GM18873 (cell line): ENCODE measurements around the gene SPON2.

Source experiments
- ATAC-seq: cut with Tn5 transposase; IDR thresholded peaks from one replicate; pipeline ENCODE4 v1.9.1; 2021; ENCODE audit warnings: mild to moderate bottlenecking, moderate library complexity, moderate number of reproducible peaks; ENCODE audit not compliant: unreplicated experiment, low FRiP score

Gene SPON2

DNA sequence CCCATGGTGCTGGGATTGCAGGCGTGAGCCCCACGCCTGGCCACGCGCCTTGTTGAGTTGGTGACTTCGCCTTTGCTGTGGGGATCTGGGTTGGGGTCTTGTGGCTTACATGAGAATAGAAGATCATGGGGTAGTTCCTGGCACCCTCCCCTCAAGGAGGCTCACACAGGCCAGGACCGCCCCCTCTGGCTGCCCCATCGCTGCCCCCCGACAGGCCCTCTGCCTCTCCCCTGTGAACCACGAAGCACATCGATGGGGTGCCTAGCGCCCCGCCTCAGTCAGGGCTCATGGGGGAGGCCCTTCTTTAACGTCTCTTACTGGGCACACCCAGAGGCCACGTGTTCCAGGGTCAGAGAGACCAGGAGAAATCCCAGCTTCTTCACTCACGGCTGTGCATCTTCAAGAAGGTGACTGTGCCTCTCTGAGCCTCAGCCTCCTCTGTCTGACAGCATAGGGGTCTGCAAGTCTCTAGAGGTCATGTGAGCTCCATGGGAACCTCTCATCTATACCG lies 23.6 kb upstream of the SPON2 start:
- ATAC-seq, result no peak

DNA sequence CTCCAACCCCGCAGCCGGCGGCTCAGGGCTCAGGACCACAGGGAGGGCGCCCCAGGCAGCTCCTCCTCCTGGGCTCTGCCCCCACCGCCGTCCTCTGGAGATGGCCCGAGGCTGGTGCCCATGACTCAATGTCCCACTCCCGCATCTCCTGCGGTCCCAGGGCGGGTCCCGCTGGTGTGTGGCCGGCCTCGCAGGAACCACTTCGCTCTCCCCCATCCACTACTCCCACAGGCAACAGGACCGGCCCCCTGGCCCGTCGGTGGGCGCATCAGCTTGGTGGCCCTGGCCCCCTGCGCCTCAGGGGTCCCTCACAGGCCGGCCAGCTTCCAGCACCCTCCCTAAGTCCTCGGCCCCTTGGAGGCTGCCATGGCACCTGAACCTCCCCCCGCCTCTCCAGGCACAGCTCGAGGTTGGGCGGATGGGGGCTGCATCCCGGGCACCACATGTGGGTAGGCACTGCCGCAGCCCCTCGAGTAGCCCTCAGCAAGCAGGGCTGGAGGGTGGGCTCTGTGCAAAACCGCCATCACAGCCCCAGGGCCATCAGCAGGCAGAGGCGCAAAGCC lies 22.8 kb upstream of the SPON2 start:
- no peak for ATAC-seq

DNA sequence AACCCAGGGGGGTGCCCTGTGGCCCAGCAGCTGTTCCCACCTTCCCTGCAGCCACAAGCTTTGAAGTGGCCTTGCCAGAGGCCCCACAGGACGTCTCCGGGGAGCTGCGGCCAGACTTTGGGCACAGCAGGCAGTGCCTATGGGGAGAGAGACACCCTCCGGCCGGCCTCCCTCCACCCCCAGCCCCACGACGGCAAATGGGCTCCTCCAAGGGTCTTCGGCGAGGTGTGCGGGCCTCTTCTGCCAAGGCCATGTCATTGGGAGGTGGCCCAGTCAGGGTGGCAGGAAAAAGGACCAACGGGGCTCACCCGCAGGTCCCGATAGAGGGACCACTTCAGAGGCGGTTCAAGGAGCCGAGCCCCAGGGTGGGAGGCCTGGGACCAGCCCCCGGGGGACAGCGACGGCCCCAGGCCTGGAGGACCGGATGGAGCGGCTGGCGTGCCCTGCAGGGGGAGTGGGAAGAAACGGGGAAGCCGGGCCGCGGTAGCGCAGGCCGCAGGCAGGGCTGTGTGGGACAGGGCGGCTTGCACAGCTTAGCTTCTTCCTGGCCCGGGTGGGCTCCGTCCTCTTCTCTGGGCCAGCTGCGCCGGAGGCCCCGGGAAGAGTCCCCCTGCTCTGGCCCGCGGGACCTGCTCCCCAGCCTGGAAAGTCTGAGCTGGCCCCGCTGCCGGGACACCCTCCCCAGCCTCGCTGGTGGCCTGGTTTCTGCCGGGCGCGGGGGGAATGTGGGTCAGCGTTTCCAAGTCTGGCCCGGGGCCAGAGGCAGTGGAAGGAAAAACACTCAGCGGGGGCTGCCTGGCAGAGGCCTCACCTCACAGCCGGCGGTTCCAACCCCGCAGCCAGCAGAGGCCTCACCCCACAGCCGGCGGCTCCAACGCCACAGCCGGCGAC lies 21.9 kb upstream of the SPON2 start:
- no peak for ATAC-seq

DNA sequence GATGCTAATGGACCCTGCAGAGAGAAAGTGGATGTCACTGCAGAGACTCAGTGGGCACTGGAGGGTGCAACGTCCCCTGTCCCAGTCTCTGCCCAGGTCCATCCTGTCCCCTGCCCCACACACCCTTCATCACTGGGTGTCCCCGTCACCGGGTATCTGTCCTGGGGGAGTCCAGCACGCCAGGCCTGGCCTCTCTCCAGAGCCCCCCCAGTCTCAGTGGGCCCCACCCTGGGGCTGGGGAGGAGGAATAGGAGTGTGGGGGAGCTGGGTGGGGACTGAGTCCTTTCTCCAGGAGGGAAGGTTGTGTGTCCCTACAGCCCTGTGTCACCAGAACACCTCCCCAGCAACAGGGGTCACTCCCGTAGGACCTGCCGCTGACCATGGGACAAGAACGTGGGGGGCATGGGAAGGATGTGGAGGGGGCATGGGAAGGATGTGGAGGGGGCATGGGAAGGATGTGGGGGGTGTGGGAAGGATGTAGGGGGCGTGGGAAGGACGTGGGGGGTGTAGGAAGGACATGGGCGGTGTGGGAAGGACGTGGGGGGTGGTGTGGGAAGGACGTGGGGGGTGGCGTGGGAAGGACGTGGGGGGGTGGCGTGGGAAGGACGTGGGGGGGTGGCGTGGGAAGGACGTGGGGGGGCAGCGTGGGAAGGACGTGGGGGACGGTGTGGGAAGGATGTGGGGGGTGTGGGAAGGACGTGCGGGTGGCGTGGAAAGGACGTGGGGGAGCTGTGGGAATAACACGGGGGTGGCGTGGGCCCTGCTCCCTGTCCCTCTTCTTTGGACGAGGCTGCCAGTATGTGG lies 21.0 kb upstream of the SPON2 start:
- ATAC-seq, result no peak

DNA sequence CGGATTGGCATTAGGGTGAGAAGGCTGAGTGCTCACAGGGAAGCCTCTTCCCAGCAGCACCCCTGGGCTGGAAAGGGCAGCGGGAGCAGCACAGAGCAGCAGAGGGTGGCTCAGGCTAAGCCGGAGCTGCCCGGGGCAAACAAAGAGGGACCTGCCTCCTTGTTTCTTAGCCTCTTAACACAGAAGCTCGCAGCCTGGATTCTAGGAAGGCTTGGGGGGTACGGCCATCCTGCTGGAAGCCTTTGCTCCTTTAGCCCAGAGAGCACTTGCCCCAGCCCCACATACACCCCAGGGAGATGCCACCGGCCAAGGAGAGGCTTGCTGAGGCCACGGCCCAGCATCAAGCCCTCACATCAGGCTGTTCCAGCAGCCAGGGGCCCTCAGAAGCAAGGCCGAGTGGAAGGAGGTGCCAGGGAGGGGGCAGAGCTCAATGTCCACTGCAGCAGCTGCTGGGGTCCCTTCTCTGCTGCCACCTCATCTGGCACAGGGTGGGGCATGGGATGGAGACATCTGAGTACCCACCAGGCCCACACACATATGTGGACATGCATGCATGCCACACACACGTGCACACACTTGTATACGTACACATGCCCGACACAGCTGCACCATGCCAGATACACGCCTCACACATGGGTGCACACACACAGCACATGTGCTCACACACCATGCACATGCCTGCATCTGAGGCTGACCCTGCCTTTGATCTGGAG lies 20.3 kb upstream of the SPON2 start:
- ATAC-seq, result no peak

DNA sequence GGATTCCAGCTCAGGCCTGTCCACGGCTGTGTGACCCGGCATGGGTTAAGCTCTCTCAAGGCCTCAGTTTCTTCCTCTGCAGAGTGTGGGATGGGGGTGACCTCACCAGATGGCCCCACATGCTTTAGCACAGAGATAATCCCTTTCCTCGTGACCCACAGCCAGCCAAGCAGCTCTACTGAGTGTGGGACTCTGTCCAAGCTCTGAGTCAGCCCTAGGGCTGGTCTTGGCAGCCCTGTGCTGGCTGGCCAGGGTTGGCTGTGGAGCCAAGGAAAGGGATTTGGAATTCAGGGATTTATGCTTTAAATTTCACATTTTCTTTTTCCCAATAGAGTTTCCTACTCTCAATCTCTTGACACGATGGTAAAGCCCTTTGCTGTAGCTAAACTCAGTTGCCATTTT lies 19.7 kb upstream of the SPON2 start:
- no peak for ATAC-seq

DNA sequence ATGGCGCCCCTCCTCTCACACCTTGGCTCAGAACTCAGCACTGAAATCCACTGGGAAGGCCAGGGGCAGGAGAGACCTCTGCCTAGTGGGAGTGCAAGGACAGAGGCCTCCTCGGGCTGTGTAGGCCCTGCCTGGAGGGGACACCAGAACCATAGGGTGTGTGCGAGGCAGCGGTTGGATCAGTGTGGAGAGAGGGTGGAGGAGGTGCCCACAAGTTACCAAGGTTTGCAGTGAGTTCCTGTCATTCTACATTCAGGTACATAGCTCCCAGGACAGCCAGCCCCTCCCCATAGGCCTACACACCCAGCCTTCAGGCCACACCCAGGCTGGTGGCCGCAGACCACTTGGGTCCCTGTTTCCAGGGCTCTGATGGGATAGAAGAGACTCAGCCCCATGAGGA lies 19.2 kb upstream of the SPON2 start:
- no peak for ATAC-seq

DNA sequence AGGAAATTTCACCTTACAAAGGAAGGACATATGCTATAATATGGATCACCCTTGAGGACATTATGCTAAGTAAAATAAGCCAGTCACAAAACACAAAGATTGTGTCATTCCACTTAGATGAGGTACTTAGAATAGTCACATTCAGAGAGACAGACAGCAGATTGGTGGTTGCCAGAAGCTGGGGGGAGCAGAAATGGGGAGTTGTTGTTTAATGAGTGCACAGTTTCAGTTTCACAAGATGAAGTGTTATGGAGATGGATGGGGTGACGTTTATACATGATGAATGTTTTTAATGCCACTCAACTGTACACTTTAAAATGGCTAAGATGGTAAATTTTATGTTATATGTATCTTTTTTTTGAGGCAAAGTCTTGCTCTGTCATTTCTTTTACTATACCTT lies 14.8 kb upstream of the SPON2 start:
- ATAC-seq, result no peak

DNA sequence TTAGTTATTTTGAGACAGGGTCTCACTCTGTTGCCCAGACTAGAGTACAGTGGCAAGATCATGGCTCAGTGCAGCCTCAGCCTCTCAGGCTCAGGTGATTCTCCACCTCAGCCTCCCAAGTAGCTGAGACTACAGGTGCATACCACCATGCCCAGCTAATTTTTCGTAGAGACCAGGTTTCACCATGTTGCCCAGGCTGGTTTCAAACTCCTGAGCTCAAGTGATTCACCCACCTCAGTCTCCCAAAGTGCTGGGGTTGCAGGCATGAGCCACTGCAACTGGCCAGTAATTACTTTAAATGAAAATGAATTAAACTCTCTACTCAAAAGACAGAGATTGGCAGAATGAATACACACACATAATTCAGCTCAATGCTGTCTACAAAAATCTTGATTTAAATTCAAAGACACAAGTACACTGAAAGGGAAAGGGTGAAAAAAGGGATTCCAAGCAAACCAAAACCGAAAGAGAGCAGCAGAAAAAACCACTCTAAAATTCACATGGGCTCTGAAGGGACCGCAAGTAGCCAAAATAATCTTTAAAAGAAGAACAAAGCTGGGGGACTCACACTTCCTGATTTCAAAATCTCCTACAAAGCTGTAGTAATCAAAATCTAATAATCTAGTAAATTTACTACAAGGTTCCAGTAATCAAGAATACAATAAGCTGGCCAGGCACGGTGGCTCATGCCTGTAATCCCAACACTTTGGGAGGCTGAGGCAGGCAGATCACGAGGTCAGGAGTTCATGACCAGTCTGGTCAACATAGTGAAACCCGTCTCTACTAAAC lies 11.8 kb upstream of the SPON2 start:
- ATAC-seq, result no peak

DNA sequence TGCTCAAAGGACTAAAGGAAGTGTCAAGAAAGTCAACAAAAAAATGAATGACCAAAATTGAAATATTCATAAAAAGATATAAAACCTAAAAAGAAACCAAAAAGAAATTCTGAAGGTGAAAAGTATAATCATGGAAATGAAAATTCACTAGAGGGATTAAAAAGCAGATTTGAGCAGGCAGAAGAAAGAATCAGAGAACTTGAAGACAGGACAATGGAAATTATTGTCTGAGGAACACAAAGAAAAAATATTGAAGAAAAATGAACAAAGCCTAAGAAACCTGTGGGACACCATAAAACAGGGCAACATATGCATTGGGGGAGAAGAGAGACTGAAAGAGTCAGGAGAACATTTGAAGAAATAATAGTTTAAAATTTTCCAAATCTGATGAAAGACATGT lies 9.9 kb upstream of the SPON2 start:
- ATAC-seq, result no peak

DNA sequence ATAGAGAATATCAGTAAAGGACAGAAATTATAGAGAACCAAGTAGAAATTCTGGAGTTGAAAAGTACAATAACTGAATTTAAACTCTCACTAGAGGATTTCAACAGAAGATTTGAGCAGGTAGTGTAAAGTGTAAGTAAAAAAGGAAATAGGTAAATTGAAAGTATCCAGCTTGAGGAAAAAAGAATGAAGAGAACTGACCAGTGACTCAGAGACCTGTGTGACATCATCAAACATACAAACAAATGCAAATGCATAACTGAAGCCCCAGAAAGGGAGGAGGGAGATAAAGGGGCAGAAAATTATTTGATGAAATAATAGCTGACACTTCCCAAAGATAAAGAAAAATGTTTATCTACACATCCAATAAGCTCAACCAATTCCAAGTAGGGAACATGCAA lies 8.3 kb upstream of the SPON2 start:
- no peak for ATAC-seq

DNA sequence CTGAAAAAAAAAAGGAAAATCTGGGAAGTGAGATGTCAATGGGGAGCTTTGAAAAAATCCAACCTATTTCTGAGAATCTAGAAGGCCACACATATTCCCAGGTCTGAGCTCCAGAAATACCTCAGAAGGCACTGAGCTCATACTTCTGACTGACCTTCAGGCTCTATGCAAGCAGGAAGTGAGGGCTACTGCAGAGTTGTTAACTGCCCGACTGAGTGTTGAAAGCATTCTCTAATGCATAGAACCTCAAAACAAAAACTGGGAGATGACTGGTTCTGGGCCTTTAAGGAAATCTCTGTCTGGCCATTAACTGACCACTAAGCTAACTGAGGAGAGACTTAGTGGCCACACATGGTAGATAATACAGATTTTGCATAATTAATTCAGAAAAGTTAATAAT lies 7.6 kb upstream of the SPON2 start:
- ATAC-seq, result no peak

DNA sequence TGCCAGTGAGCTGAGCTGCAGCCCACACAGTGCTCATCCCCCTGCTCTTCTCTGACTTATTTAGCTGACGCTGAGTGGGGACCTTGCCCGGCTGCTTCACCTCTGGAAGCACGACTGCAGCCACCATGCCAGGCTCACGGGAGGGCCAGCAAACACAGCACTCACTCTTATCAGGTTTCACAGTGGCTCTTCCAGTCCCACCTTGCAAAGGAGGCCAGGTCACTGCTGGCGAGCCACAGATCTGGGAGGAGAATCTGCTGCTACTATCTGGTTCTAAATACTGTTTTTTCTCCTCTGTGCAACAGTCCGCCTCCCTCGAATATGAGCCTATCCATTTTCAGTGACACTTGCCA lies 6.7 kb upstream of the SPON2 start:
- ATAC-seq, result no peak

DNA sequence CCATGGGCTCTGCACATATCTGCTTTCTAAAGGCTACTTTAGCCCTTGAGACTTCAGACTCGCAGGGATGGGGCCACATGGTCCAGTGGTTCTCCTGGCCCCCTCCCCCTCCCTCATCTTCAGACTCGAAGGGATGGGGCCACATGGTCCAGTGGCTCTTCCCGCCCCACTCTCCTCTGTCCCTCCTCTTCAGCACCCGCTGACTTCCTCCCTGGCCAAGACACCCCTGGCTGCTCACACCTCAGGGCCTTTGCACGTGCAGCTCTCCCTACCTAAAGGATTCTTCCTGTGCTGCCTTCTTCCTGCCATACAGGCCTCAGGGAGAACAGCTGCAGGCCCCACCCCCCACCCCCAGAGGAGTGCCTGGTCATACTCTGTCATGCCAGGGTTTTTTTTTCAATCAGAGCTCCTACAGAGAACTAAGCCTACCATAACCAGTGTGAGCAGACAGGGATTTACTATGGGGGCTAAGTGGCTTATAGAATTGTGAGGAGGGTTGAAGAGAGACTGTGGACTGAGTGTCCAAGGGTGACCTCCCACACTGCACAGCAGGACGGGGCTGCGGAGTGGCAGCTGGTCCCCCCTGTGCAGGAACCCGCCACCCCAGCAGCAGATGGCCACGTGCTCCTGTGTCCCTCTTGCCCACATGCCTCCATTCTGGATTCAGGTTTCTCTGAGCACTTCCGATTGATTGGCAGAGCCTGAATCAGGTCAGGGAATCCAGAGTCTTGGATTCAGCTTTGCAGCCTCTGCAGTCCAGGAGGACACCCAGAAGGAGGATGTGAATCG lies 6.1 kb upstream of the SPON2 start:
- ATAC-seq, result no peak

DNA sequence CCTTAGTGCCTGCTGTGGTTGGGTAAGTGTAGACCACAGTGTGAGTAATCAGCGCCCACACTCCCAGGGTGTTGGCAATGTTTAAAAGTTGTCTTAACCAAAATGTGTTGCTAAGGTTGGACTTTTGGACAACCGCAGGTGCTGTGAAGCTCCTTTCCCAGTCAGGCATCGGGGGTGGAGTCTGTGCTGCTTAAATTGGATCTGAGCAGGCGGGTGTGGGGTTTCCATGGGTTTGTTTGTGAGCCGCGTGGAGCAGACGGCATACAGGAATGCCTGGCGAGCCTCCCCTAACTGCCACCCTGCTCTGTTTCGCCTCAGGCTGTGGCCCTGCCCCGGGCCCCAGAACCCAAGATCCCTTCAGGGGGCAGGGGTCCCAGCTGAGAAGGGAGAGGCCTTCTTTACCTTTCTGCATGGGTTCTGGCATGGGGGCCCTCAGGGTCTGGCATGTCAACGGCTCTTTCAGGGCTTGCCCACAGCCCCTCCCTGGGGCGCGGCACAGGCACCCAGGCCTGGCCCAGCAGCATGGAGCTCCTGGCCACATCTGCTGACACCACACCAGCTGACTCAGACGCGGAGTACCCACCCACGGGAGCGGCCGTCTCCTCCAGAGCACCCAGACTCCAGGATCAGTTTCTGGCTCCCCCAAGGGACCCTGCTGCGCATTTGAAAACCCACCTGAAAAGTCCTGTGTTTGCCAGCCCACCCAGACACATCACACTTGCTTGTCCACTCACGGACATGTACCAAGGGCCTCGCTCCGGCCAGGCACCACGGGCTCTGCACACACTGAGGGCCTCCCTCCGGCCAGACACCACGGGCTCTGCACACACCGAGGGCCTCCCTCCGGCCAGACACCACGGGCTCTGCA lies 5.1 kb upstream of the SPON2 start:
- ATAC-seq, result no peak

DNA sequence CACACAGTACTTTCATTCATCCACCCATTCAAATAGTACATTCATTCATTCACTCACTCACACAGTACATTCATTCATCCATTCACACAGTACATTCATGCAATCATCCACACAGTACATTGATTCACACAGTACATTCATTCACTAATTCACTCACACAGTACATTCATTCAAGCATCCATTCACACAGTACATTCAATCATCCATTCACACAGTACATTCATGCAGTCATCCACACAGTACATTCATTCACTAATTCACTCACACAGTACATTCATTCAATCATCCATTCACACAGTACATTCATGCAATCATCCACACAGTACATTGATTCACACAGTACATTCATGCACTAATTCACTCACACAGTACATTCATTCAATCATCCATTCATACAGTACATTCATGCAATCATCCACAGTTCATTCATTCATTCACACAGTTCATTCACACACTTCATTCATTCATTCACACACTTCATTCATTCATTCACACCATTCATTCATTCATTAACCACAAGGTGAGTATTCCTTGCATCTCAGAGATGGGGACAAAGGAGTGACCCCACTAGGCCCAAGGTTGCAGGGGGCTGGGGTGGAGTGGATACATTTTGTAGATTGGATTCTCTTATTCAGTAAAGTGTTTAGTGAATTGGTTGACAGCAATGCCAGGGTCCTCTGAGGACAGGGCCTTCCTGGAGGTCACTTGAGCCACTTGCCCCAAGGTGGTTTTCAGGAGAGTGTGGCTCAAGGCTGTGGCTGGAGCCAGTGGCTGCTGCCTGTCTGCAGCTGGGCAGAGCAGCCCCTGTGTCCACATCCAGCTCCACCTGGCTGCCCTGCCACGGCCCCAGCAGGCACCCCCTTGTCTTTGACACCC lies 4.3 kb upstream of the SPON2 start:
- no peak for ATAC-seq

DNA sequence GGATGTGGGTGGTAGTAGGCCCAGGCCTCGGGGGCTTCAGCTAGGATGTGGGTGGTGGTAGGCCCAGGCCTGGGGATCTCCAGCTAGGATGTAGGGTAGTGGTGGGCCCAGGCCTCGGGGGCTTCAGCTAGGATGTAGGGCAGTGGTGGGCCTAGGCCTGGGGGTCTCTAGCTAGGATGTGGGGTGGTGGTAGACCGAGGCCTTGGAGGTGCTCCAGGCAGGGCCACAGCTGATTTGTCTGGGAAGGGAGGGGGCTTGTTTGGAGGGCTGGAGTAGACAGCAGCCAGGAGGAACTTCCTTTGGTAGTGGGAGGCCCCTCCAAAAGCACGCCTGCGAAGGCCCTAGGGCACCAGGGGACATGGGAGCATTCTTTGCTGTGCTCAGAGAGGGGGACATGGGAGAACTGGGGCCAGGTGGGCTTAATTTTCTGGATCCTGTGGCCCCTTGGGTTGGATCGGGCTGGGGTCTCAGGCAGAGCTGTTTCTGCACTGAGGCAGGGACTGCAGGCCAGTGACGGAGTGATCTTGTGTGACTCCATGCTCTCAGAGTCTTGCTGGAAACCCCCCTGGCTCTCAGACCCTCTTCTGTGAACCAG lies 3.3 kb upstream of the SPON2 start:
- ATAC-seq, result no peak
